Measurements from ENCODE around the gene FAM222A.

The FAM222A gene

GRCh38 chr12:109778684-109779083, 65.1 kb downstream of the FAM222A start:
- DNase-seq = no peak

GRCh38 chr12:109779382-109779781, 65.8 kb downstream of the FAM222A start:
- DNase-seq = no peak

- DNase-seq = no peak
Observed at GRCh38 chr12:109781668-109782325, 68.2 kb downstream of the FAM222A start.

GRCh38 chr12:109782326-109782703, 68.7 kb downstream of the FAM222A start:
- no peak for DNase-seq

GRCh38 chr12:109783135-109783964, 69.7 kb downstream of the FAM222A start:
- DNase-seq = no peak

GRCh38 chr12:109783965-109784244, 70.3 kb downstream of the FAM222A start:
- DNase-seq = no peak

GRCh38 chr12:109785854-109786253, 72.2 kb downstream of the FAM222A start:
- DNase-seq = no peak

- no peak for DNase-seq
Observed at GRCh38 chr12:109786799-109787198, 73.2 kb downstream of the FAM222A start.

- no peak for DNase-seq
Observed at GRCh38 chr12:109789526-109790048, 76.0 kb downstream of the FAM222A start.

- DNase-seq = no peak
Observed at GRCh38 chr12:109792992-109793391, 79.4 kb downstream of the FAM222A start.

GRCh38 chr12:109793411-109793810, 79.8 kb downstream of the FAM222A start:
- DNase-seq = no peak

- no peak for DNase-seq
Observed at GRCh38 chr12:109793826-109794501, 80.3 kb downstream of the FAM222A start.

- DNase-seq = no peak
Observed at GRCh38 chr12:109795023-109795422, 81.4 kb downstream of the FAM222A start.

GRCh38 chr12:109796057-109796456, 82.4 kb downstream of the FAM222A start:
- no peak for DNase-seq

GRCh38 chr12:109797905-109798669, 84.5 kb downstream of the FAM222A start:
- no peak for DNase-seq

- no peak for DNase-seq
Observed at GRCh38 chr12:109798691-109799090, 85.1 kb downstream of the FAM222A start.

- DNase-seq = no peak
Observed at GRCh38 chr12:109800536-109800935, 86.9 kb downstream of the FAM222A start.

- DNase-seq = no peak
Observed at GRCh38 chr12:109802828-109803227, 89.2 kb downstream of the FAM222A start.

- no peak for DNase-seq
Observed at GRCh38 chr12:109803678-109804077, 90.1 kb downstream of the FAM222A start.

GRCh38 chr12:109804820-109805761, 91.5 kb downstream of the FAM222A start:
- peak; percentile 14 to 44 for DNase-seq

- no peak for DNase-seq
Observed at GRCh38 chr12:109807954-109808643, 94.5 kb downstream of the FAM222A start.

All from NCI-H1930 (cell line).